HG02943 (cell line): ENCODE results near the gene ASH1L.
"Not testable (repeated sequence)": the region's sequence is repeated elsewhere in the genome, so short reads cannot be mapped to it uniquely, and the experiment has no call there.

Source experiments
- ATAC-seq: cut with Tn5 transposase; IDR thresholded peaks from one replicate; pipeline ENCODE4 v1.9.1; 2021; ENCODE audit warnings: mild to moderate bottlenecking, low read depth, moderate library complexity; ENCODE audit not compliant: unreplicated experiment

ASH1L gene

GRCh38 chr1:155562581-155563376 lies at the start of gene ASH1L:
Gene ASH1L (minus strand): TSS chr1:155562803. CDS start chr1:155521519, 41,284 bp downstream.
- ATAC-seq: peak; percentile 64

GRCh38 chr1:155610257-155610647 lies 47.6 kb upstream of the ASH1L start:
- ATAC-seq: not testable (repeated sequence)

GRCh38 chr1:155609515-155610256 lies 47.1 kb upstream of the ASH1L start, which contains the start of gene MSTO1:
Gene MSTO1 (plus strand): TSS chr1:155610218. CDS start chr1:155610249, 31 bp downstream.
- peak; percentile 89 for ATAC-seq

GRCh38 chr1:155608888-155609225 lies 46.3 kb upstream of the ASH1L start:
- no peak for ATAC-seq

GRCh38 chr1:155607708-155608107 lies 45.1 kb upstream of the ASH1L start:
- no peak for ATAC-seq

GRCh38 chr1:155599828-155600572 lies 37.4 kb upstream of the ASH1L start:
- ATAC-seq: not testable (repeated sequence)

GRCh38 chr1:155598842-155599331 lies 36.3 kb upstream of the ASH1L start:
- ATAC-seq: no peak

GRCh38 chr1:155596864-155597263 lies 34.3 kb upstream of the ASH1L start:
- no peak for ATAC-seq

GRCh38 chr1:155595877-155596474 lies 33.4 kb upstream of the ASH1L start:
- not testable (repeated sequence) for ATAC-seq

GRCh38 chr1:155591770-155592169 lies 29.2 kb upstream of the ASH1L start:
- no peak for ATAC-seq

- not testable (repeated sequence) for ATAC-seq
Measured at GRCh38 chr1:155590516-155591247, 28.1 kb upstream of the ASH1L start.

- ATAC-seq: not testable (repeated sequence)
Measured at GRCh38 chr1:155589282-155589681, 26.7 kb upstream of the ASH1L start.

GRCh38 chr1:155583846-155584245 lies 21.2 kb upstream of the ASH1L start:
- ATAC-seq: not testable (repeated sequence)

- not testable (repeated sequence) for ATAC-seq
Measured at GRCh38 chr1:155575608-155576007, 13.0 kb upstream of the ASH1L start.

GRCh38 chr1:155574077-155574476 lies 11.5 kb upstream of the ASH1L start:
- no peak for ATAC-seq

GRCh38 chr1:155570593-155570990 lies 8.0 kb upstream of the ASH1L start:
- no peak for ATAC-seq

- ATAC-seq: no peak
Measured at GRCh38 chr1:155569988-155570592, 7.5 kb upstream of the ASH1L start.

GRCh38 chr1:155563377-155564022 lies 897 bp upstream of the ASH1L start:
- ATAC-seq: not testable (repeated sequence)
